ENCODE measurements around the gene VCAN. TPM values are rescaled to one million over a fixed set of nuclear protein-coding genes. Genes with fewer than 3 reads are reported as not detected.
A peak's percentile ranks its signal among the peaks of the same experiment; 100 is the strongest.

The VCAN gene
- total RNA-seq, 1 donor = 549 TPM

DNA sequence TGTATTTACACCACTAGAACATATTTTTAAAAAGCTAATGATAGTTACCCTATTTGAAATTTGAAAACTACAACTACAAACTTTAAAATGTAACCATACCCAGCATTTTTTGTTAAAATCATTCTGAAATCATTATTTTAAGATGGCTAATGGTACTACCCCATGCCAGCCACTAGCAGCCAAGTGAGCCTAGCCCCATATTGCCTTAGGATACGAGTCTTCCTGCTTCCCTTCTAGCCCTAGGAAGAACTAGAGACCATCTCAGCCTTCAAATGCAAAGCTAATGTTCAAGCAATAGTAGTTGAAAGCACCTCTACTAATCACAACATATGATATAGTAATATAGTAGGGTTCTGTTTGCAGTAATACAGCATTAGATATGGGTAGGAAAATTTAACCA, 24.0 kb upstream of the VCAN start:
- no peak overlapping the region for H3K4me3 ChIP-seq (ENCODE audit: low read length)
- no peaks in the 10 kb centered on the region for H3K9me3 ChIP-seq (ENCODE audit: low read depth, low read length)
- no peaks in the 10 kb centered on the region for H3K27me3 ChIP-seq (ENCODE audit: insufficient read depth, low read length)
- no peaks in the 10 kb centered on the region for H3K4me1 ChIP-seq (ENCODE audit: insufficient read depth, low read length)

- Histone ChIP-seq H3K27me3 (ENCODE audit: insufficient read depth, low read length) (no peaks in the 10 kb centered on the region), H3K4me3 (ENCODE audit: low read length) (no peak overlapping the region), H3K9me3 (ENCODE audit: low read depth, low read length) (peaks cover 22% of the 10 kb centered on the region), H3K4me1 (ENCODE audit: insufficient read depth, low read length) (no peaks in the 10 kb centered on the region)
Measured at GRCh38 chr5:83450183-83450966, 21.2 kb upstream of the VCAN start.

GRCh38 chr5:83450967-83451248, 20.6 kb upstream of the VCAN start:
- Histone ChIP-seq H3K27me3 (ENCODE audit: insufficient read depth, low read length) (no peaks in the 10 kb centered on the region), H3K9me3 (ENCODE audit: low read depth, low read length) (peaks cover 22% of the 10 kb centered on the region), H3K4me1 (ENCODE audit: insufficient read depth, low read length) (no peaks in the 10 kb centered on the region), H3K4me3 (ENCODE audit: low read length) (no peak overlapping the region)

GRCh38 chr5:83451955-83452354, 19.6 kb upstream of the VCAN start:
- H3K4me3 ChIP-seq (ENCODE audit: low read length) = no peak overlapping the region
- peaks cover 22% of the 10 kb centered on the region for H3K9me3 ChIP-seq (ENCODE audit: low read depth, low read length)
- H3K27me3 ChIP-seq (ENCODE audit: insufficient read depth, low read length) = no peaks in the 10 kb centered on the region
- no peaks in the 10 kb centered on the region for H3K4me1 ChIP-seq (ENCODE audit: insufficient read depth, low read length)

DNA sequence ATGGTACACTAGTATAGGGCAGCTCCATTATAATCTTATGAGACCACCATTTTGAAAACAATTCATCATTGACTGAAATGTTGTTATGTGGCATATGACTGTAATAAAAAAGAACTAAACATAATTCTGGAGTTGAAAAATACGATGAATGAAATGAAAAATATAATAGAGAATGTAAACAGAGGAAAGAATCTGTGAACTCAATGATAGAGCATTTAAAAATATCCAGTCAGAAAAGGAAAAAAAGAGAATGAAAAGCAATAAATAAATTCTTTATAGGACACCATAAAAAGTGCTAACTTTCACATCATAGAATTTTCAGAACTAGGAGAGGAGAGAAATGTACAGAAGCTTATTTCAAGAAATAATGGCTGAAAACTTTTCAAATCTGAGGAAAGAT, 17.6 kb upstream of the VCAN start:
- Histone ChIP-seq H3K9me3 (ENCODE audit: low read depth, low read length) (peaks cover 22% of the 10 kb centered on the region), H3K27me3 (ENCODE audit: insufficient read depth, low read length) (no peaks in the 10 kb centered on the region), H3K4me1 (ENCODE audit: insufficient read depth, low read length) (no peaks in the 10 kb centered on the region), H3K4me3 (ENCODE audit: low read length) (no peak overlapping the region)

- H3K27me3 ChIP-seq (ENCODE audit: insufficient read depth, low read length) = peaks cover 45% of the 10 kb centered on the region
- no peaks in the 10 kb centered on the region for H3K9me3 ChIP-seq (ENCODE audit: low read depth, low read length)
- no peak overlapping the region for H3K4me3 ChIP-seq (ENCODE audit: low read length)
- H3K4me1 ChIP-seq (ENCODE audit: insufficient read depth, low read length) = no peaks in the 10 kb centered on the region
Measured at GRCh38 chr5:83464261-83464660, 7.3 kb upstream of the VCAN start.

GRCh38 chr5:83467371-83468035, 4.0 kb upstream of the VCAN start:
- Histone ChIP-seq H3K9me3 (ENCODE audit: low read depth, low read length) (no peaks in the 10 kb centered on the region), H3K4me1 (ENCODE audit: insufficient read depth, low read length) (peaks cover 8% of the 10 kb centered on the region), H3K4me3 (ENCODE audit: low read length) (no peak overlapping the region), H3K27me3 (ENCODE audit: insufficient read depth, low read length) (peaks cover 73% of the 10 kb centered on the region)

GRCh38 chr5:83469075-83469474, 2.5 kb upstream of the VCAN start:
- Histone ChIP-seq H3K27me3 (ENCODE audit: insufficient read depth, low read length) (peaks cover 85% of the 10 kb centered on the region), H3K9me3 (ENCODE audit: low read depth, low read length) (no peaks in the 10 kb centered on the region), H3K4me3 (ENCODE audit: low read length) (no peak overlapping the region), H3K4me1 (ENCODE audit: insufficient read depth, low read length) (peaks cover 24% of the 10 kb centered on the region)

DNA sequence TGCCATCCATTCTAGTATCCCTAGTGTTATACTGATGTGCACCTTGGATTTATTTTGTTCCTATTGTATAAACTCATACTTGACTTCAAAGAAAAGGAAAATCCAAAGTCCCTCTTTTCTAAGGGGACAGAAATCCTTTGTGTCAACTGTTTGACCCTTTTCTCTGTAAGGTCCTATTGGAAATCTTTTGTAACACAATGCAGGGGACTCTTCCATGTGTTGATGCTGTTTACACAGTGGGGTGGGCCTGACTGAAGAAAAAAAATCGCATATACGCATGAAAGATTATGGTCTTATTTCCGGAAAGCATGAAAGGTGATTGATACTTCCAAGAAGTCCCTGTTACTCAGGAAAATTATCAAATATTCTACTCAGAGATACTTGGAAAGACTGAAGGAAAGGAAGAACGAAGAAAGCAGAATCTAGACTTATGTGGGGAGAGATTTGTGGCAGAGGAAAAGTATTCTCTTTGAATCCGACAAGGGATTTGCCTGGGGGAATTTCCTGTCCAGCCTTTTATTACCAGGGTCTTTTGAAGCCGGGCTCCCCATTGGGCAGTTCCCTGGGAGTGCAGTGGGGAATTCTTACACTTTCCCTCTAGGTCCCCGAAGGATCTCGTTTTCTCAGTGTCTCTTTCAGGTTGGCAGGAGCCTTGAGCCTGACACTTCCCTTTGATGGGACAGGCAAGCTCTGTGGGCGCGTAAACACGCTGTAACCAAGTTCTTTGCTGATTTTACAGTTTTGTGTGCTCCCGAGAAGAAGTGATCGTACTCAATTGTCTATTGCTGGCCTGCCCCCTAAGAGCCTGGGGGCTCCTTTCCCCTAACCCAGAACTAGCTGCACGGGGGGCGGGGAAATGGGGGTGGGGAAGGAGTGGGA, 779 bp upstream of the VCAN start:
- Histone ChIP-seq H3K9me3 (ENCODE audit: low read depth, low read length) (no peaks in the 10 kb centered on the region), H3K4me3 (ENCODE audit: low read length) (peak overlapping the region; percentile 67), H3K4me1 (ENCODE audit: insufficient read depth, low read length) (peaks cover 34% of the 10 kb centered on the region), H3K27me3 (ENCODE audit: insufficient read depth, low read length) (peaks cover 88% of the 10 kb centered on the region)

DNA sequence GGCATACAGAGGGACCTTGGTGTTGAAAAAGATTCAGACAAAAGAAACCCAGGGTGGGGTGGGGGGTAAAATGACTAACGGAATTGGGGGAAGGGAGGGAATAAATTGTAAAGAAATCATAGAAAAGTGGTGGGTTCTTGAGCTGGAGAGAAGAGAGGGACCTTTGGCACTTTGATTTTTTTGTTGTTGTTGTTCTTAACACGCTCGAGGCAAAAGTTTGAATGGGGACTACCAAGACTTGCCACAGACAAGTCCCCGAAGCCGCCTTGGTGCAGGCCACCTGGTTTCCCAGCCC, 616 bp downstream of the VCAN start:
- peaks cover 40% of the 10 kb centered on the region for H3K4me1 ChIP-seq (ENCODE audit: insufficient read depth, low read length)
- H3K27me3 ChIP-seq (ENCODE audit: insufficient read depth, low read length) = peaks cover 89% of the 10 kb centered on the region
- H3K9me3 ChIP-seq (ENCODE audit: low read depth, low read length) = no peaks in the 10 kb centered on the region
- H3K4me3 ChIP-seq (ENCODE audit: low read length) = peak overlapping the region; percentile 67

DNA sequence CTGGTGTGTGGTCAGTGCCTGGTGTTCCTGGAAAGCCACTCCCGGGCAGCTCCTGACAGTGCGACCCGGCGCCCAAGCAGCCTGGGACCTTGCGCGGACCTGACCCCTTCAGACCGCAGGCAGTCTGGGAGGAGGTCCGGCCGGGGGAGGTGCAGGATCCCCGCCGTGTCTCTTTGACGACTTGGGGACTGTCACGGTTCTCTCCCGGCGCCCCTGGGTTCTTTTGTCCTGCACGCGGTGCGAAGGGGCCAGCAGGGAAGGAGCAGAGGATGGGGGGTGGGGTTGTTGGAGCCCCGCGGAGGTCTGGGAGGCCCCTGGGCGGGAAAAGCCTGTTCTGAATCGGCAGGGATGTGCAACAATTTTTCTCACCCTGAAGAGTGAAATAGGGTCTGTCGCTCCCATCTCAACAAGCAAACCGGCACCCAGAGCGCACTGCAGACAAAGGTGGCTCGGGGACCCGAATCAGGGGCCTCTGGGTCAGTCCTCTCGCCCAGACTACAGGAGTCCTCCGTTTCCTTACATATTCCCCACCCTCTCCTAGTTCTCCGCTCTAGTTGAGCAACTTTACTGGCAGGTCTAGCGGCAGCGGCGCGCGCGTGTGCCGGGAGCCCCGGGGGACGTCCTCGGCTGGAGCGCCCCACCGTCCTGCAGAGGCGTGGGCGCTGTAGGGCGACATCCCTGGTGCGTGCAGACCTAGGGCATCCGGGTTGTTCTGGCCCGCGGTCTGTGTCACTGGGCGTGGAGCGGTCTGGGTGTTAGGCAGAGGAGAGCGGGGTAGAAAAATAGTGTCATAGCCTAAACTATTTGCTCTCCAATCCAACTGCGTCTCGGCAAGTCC, 1.2 kb downstream of the VCAN start:
- H3K27me3 ChIP-seq (ENCODE audit: insufficient read depth, low read length) = peaks cover 83% of the 10 kb centered on the region
- peaks cover 40% of the 10 kb centered on the region for H3K4me1 ChIP-seq (ENCODE audit: insufficient read depth, low read length)
- no peaks in the 10 kb centered on the region for H3K9me3 ChIP-seq (ENCODE audit: low read depth, low read length)
- peak overlapping the region; percentile 67 for H3K4me3 ChIP-seq (ENCODE audit: low read length)

GRCh38 chr5:83473346-83474160, 2.0 kb downstream of the VCAN start:
- peak overlapping the region; percentile 67 for H3K4me3 ChIP-seq (ENCODE audit: low read length)

GRCh38 chr5:83474161-83474796, 2.7 kb downstream of the VCAN start:
- H3K4me3 ChIP-seq (ENCODE audit: low read length) = peak overlapping the region; percentile 67
- peaks cover 51% of the 10 kb centered on the region for H3K4me1 ChIP-seq (ENCODE audit: insufficient read depth, low read length)
- no peaks in the 10 kb centered on the region for H3K9me3 ChIP-seq (ENCODE audit: low read depth, low read length)
- H3K27me3 ChIP-seq (ENCODE audit: insufficient read depth, low read length) = peaks cover 73% of the 10 kb centered on the region

More at GRCh38 chr5:83473346-83474160, 2.0 kb downstream of the VCAN start:
- peaks cover 75% of the 10 kb centered on the region for H3K27me3 ChIP-seq (ENCODE audit: insufficient read depth, low read length)
- H3K4me1 ChIP-seq (ENCODE audit: insufficient read depth, low read length) = peaks cover 44% of the 10 kb centered on the region
- H3K9me3 ChIP-seq (ENCODE audit: low read depth, low read length) = no peaks in the 10 kb centered on the region

DNA sequence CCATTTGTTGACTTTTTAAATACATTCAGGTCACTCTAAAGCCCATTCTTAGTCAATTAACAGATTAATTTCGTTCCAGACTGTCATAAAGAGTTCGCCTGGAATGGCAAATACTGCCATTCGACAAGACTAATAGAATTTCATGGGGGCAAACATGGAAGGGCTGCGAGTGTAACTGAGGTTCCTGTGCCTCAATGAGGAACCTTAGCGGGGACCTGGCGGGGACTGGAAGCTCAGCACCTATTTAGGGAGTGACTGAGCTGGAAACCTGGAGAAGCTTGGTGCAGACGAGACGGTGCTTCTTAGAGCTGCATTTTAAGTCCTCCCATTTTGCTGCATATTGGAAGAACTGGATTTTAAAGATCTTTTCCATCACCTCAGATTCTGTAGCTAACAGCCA, 3.4 kb downstream of the VCAN start:
- Histone ChIP-seq H3K4me1 (ENCODE audit: insufficient read depth, low read length) (peaks cover 57% of the 10 kb centered on the region), H3K4me3 (ENCODE audit: low read length) (peak overlapping the region; percentile 67), H3K27me3 (ENCODE audit: insufficient read depth, low read length) (peaks cover 67% of the 10 kb centered on the region)

More for the DNA sequence above, 3.4 kb downstream of the VCAN start:
- no peaks in the 10 kb centered on the region for H3K9me3 ChIP-seq (ENCODE audit: low read depth, low read length)

All from mononuclear cell (primary cell).